HG03139 (cell line): ENCODE measurements around the gene CCNE1.
"Not testable (repeated sequence)": the region's sequence is repeated elsewhere in the genome, so short reads cannot be mapped to it uniquely, and the experiment has no call there.

ENCODE experiments used
- ATAC-seq: cut with Tn5 transposase; IDR thresholded peaks from one replicate; pipeline ENCODE4 v1.9.1; 2021; ENCODE audit not compliant: unreplicated experiment

CCNE1 gene

DNA sequence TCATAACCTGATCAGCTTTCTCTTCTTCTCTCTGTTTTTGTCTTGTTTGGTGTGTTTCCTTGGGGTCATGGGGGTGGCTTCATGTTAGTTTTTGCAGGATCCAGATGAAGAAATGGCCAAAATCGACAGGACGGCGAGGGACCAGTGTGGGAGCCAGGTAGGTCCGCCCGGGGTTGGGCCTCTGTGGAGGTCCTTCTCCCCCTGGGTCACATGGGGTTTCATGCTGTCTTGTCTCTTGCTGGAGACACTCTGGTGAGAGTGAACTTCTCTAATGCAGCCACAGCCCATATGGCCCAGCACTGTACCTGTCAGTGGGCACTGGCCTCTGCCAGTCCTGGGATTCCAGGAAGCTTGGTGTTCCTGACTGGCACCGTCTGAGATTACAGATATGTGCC, 1.1 kb downstream of the CCNE1 start:
- ATAC-seq: no peak

DNA sequence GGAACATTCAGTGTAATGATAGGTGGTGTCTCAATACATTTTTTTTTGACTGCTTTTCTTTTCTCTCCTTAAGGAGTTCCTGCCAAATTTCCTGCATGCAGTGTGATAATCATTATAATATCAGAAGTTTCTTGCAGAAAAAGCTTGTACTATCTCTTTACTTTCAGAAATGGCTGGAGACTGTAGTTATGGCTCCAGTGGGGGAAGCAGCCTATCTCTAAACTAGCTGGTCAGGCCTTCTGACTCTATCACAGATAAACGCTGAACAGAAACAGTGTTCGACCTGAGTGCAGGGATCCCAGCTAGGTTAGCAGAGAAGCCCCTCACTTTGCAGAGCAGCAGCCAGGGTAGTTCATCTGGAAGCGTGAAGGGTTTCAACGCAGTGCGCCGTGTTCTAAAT, 1.9 kb downstream of the CCNE1 start:
- no peak for ATAC-seq

DNA sequence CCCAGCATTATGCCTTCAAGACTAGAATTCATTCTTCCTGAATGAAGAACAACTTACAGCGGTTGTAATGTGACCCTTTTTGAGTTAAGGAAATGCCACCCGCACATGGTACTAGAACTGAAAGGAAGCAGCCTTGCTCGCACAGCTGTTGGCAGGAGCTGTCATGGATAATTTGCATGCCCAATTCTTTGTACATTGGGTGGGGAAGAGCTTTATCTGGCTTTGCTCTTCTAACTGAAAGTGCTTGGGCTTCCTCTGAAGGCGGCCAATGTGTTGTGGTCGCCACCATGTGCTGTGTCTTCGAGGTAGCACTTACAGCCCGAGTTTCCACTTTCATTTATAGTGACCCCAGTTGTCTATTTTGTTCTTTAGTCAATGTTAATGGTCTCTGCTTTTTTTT, 3.4 kb downstream of the CCNE1 start:
- no peak for ATAC-seq

DNA sequence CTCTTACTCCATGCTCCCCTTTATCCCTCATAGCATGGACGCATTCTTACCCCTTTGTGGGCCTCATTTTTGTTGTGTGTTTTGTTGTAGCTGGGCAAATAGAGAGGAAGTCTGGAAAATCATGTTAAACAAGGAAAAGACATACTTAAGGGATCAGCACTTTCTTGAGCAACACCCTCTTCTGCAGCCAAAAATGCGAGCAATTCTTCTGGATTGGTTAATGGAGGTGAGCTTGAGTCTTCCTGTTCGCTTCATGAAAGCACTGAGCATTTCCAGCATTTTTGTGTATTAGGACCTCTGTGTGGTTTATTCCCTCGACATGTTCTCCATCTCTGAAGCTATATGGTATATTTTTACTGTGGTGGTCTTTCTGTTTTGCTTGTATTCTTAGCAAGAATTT, 5.5 kb downstream of the CCNE1 start:
- ATAC-seq: no peak

DNA sequence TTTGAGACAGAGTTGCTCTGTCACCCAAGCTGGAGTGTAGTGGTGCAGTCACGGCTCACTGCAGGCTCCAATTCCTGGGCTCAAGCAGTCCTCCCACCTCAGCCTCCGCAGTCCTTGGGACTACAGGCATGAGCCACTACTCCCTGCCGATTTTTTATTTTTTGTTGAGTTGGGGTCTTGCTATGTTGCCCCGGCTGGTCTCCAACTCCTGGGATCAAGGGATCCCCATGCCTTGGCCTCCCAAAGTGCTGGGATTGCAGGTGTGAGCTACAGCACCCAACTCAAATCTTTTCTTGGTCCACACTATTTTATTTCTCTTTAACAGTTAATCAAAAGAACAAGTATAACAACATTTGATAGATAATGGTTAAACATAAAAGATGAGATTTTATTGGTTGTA, 7.5 kb downstream of the CCNE1 start:
- ATAC-seq: no peak

- no peak for ATAC-seq
These were observed 8.2 kb downstream of the CCNE1 start for GRCh38 chr19:29819986-29820385.

- no peak for ATAC-seq
These were observed 12.0 kb downstream of the CCNE1 start for GRCh38 chr19:29823581-29824330.

- ATAC-seq: not testable (repeated sequence)
These were observed 13.5 kb downstream of the CCNE1 start for GRCh38 chr19:29825263-29825662.

DNA sequence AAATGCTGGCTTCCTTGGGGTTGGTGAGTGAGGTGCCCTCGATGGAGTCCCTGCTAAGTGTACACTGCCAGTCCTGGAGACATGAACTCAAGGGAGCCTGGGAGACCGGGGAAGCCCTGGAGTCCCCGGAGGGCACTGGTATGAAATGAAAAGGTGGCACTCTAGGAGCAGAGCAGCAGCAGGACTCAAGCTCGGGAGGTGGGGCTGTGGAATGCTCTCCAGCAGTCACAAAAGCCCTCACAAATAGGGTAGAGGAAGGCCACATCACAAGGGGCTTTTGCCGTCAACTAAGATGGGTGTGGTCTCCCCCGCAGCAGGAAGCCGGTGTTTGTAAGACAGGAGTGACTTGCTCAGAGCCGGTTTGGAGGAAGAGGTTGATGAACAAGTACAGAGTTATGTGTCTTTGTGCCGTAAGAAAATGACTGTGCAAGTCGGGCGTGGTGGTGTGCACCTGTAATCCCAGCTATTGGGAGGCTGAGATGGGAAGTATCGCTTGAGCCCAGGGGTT, 19.3 kb downstream of the CCNE1 start:
- no peak for ATAC-seq

DNA sequence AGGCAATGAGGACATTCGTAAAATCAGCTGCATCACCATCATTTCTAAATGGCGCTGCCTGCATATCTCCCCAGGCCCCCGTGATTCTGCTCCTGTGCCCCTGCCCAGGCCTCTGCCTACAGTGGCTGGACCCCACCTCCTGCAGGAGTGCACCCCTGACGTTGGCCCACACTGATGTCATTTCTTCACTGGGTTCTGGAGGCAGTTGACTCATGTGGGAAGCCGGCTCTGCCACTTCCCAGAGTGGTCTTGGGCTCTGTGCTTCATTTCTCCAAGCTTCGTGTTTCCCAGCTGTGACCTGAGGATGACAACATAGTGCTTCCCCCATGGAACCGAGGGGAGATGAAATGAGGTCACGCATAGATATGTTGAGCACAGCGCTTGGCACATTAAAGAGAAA, 19.9 kb downstream of the CCNE1 start:
- ATAC-seq: no peak

GRCh38 chr19:29832801-29833200, 21.0 kb downstream of the CCNE1 start:
- no peak for ATAC-seq

DNA sequence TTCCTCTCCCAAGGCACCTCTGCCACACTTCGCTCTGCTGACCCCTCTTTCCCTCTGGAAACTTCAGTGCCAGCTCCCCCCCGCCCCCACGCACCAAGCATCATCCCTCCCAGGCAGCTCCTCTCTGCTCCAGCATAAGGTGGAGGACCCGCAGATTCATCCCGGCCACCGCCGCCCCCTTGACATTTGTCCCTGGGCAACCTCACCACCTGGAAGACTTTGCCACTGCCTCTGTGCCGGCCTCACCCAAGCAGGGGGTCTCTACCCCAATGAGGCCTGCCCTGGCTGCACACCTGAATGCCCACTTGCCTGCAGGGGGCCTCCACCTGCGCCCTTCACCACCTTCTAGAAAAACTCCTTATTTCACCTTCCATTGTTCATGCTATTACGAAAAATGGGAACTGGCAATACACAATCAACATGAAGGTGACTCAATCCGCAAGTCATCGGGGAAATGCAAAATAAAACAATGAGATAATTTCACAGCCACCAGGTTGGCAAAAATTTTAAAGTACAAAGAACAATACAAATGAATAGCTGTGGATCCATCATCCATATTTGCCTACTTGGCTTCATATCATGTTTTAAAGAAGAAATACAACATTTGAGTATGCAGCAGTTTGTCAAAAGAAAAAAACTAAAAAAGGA, 21.9 kb downstream of the CCNE1 start:
- ATAC-seq: no peak

DNA sequence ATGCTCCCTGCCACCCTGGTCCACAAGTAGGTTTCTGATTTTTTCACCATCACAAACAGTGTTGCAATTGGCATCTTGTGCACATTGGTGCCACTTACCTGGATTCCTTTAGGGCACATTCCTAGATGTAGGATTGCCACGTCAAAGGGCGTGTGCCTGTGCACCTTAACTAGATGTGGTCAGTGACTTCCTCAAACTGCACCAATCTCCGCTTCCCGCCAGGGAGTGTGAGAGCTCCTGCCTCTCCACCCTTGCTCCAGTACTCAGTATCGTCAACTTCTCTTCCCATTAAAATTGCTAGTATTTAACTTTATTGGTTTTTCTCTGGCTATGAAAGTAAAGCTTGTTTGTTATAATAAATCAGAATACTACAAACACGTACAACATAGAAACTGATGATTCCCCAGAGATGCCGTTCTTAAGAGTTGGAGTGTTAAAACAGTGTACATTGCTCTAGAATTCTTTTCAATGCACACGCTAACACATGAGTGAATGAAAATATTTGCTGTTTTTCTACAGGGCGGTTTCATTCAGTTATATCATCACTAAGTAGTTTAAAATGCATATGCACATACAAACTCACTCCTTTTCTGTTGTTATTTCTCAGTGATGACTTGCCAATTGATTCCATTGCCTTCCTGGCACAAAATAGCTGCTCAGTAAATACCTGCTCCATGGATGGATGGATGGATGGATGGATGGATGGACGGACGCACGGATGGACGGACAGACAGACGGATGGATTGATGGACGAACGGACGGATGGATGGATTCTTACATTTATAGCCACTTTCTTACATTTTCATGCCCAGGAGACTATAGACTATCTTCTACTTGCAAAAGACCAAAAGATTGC, 23.4 kb downstream of the CCNE1 start:
- ATAC-seq: no peak

DNA sequence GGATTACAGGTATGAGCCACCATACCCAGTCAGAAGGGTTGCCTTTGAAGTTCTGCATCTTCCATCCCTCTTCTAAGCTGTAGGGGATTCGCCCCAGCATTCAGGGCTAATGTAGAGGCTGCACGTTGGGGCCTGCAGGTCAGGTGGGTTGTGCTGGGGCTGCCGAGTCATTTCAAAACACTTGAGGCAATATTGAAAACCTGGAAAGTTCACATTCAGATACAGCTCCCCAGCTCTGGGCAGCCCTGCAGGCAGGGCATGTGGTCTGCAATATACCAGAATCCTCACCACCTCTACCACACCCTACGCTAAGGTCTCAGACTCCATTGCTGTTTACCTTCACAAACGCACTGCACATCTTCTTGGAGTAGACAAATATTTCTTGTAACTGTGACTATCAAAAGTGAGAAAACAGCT, 24.6 kb downstream of the CCNE1 start:
- ATAC-seq: no peak

DNA sequence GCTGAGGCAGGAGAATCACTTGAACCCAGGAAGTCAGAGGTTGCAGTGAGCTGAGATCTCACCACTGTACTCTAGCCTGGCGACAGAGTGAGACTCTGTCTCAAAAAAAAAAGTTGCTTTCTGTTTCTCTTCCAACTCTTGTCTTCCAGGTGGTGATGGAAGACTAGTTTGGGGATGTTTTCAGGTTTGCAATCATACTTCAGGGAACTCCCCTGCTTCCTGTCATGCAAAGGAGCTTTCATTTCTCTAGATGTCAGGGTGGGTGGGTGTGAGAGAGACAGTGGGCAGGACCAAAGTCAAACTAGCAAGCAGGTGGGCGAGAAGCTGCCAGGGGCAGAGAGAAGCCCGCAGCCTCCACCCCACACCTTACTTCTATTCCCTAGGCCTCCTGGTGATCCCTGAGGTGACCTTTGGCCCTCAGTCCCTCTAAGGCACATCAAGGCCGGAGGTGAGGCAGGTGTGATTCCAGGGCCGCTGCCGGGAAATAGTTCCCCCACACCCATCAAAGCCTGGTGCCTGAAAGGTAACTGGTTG, 25.7 kb downstream of the CCNE1 start:
- peak; percentile 59 for ATAC-seq

- ATAC-seq: no peak
These were observed 26.2 kb downstream of the CCNE1 start for GRCh38 chr19:29837996-29838395.

GRCh38 chr19:29840066-29840950, 28.5 kb downstream of the CCNE1 start:
- no peak for ATAC-seq

DNA sequence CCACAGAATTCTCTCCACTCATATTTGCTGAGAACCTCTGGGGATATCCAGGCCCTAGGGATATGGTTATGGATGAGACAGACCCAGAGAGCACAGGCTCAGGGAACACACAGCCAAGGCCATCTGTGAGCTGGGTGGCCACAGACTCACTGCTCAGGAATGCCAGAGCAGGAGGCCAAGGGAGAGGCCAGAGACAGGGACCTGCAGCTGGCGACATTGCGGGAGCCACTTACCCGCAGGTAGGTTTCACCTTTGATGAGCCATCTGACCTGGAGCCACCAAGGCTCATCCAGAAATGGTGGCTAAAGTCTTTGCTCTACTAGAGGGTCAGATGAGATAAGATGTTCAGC, 29.4 kb downstream of the CCNE1 start:
- no peak for ATAC-seq

GRCh38 chr19:29841559-29842367, 30.0 kb downstream of the CCNE1 start:
- no peak for ATAC-seq
